DMS 273 (cell line): ENCODE results near the gene TGM4.
"Not testable (repeated sequence)": the region's sequence is repeated elsewhere in the genome, so short reads cannot be mapped to it uniquely, and the experiment has no call there.

Source experiments
- DNase-seq: peaks from one replicate; lab custom pipeline; 2025; ENCODE audit not compliant: unreplicated experiment; lab: John Stamatoyannopoulos, UW

TGM4 gene

DNA sequence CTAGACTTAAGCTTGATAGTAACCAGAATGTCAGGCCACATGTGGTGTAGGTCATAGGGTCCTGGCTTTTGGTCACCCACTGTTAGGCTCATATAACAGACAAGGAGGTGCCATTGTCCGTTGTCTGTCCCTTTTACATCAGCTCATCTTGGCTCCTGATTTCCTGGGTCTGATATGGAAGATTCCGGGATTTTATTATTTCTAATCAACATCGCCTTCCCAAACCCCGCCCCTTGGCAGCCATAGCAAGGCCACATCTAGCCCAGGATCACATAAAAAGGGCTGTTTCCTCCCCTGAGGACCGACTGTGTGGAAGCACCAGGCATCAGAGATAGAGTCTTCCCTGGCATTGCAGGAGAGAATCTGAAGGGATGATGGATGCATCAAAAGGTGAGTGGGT, at the start of gene TGM4:
Gene TGM4 (plus strand): TSS at position 301 of the 400 bp plus-strand sequence. CDS start 71 bp downstream, at position 372.
- DNase-seq = no peak

GRCh38 chr3:44825264-44825925, 49.0 kb upstream of the TGM4 start:
- no peak for DNase-seq

DNA sequence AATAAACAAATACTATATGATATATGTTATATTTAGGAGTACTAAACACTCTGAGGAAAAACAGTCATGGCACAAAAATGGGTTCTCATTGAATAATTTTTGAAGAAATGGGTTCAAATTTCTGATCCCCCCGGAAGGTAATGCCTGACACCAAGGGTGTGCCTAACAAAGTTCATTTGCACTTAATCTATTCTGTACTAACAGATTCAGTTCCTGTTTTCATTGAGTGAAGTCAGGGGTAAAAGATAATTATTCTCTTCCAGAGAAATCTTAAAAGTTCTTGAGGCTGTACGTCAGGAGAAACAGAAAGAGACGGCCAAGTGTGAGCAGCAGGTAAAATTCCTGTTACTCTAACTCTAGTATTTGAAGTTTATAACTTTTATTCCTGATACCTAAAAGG, 47.2 kb upstream of the TGM4 start:
- no peak for DNase-seq

DNA sequence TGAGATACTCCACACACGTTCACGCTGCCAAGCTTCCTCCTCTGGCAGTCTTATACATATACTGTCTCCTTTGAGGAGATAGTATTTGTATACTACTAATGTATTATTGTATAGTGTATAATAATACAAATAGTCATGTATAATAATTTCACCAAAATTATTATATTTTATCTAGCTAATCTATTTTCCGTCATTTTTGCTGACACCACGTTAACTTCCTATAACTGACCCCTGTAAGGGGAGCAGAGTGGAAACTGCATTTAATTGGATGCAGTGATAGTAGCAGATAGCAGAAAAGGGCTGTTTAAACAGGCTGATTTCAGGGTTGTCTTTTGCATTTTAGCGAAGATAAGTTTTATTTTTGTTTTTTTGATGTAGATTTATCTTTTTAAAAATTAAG, 43.2 kb upstream of the TGM4 start:
- no peak for DNase-seq

DNA sequence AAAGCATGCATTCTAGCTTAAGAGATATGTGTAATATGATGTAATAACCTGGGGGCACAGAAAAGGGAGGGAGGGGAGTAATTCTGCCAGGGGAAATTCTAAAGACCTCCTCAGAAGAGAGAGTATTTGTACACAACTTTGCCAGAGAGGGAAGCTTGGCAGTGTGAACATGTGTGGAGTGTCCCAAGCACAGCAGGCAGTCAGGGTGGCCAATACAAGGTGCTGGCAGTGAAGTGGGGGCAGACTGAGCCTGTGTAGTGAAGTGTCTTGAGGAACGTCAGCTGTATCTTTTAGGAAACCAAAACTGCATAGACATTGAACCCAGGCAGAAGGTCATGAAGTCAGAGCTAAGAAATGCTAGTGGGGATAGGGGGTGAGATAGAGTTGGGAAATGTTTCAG, 42.4 kb upstream of the TGM4 start:
- no peak for DNase-seq

GRCh38 chr3:44832965-44833364, 41.4 kb upstream of the TGM4 start:
- DNase-seq = no peak

- DNase-seq = no peak
These were observed 41.0 kb upstream of the TGM4 start for GRCh38 chr3:44833394-44833793.

GRCh38 chr3:44835684-44836083, 38.7 kb upstream of the TGM4 start:
- DNase-seq = no peak

- no peak for DNase-seq
These were observed 32.0 kb upstream of the TGM4 start for GRCh38 chr3:44842376-44842775.

DNA sequence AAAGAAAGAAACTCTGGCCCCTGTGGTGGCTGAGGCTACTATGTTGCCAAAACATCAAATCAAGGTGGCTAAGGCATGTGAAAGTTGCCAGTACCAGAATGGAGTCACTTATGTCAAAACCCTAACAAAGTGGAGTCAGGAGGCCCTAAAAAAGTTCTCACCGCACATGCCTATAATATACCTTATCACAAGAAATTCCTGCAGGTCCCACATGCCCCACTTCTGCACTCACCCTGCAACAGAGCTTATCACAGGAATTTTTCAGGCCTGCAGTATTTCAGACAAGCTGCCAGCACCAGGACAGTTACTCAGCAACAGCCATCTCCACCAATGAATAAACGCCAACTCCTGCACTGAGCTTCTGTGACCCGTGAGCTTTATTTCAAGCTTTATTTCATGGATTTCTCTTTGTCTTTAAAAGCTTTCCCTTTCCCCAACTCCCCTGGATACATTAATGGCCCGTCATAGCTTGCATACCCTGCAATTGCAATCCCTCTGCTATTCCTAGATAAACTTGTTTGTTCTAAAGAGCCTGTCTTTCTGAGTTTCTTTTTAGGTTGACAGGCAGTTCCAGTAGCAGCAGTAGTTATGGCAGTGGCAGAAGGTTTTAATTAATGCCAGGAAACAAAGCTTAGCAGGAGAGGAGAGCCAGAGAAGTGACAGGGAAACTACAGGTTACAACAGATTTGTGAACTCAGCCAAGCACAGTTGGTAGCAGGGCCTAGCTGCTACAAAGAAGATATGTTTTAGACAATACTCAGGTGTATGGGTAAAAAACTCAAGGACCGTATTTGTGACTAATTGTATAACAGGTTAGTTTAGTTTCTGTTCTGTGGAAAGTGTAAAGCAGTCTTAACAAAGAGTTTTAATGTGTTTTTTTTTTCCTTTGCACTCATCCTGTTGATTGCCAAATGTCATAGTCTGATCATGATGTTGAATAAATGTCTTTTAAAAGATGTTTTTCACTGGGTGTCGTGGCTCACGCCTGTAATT, 28.6 kb upstream of the TGM4 start:
- no peak for DNase-seq

GRCh38 chr3:44848634-44849033, 25.8 kb upstream of the TGM4 start:
- DNase-seq = no peak

DNA sequence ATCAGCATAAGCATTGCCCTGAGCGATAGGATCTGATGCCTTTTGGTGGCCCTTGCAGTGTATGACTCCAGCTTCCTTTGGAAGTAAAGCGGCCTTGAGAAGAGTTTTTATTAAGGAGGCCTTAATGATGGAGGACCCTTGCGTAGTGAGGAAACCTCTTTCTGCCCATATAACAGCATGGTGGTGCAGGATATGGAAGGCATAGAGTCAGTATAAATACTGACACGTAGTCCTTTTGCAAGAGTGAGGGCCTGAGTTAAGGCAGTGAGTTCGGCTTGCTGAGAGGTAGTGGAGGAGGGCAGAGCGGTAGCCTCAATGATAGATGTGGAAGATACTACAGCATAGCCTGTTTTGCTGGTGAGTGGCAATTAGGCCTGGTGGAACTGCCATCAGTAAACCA, 17.7 kb upstream of the TGM4 start:
- not testable (repeated sequence) for DNase-seq

GRCh38 chr3:44860117-44860516, 14.3 kb upstream of the TGM4 start:
- no peak for DNase-seq

DNA sequence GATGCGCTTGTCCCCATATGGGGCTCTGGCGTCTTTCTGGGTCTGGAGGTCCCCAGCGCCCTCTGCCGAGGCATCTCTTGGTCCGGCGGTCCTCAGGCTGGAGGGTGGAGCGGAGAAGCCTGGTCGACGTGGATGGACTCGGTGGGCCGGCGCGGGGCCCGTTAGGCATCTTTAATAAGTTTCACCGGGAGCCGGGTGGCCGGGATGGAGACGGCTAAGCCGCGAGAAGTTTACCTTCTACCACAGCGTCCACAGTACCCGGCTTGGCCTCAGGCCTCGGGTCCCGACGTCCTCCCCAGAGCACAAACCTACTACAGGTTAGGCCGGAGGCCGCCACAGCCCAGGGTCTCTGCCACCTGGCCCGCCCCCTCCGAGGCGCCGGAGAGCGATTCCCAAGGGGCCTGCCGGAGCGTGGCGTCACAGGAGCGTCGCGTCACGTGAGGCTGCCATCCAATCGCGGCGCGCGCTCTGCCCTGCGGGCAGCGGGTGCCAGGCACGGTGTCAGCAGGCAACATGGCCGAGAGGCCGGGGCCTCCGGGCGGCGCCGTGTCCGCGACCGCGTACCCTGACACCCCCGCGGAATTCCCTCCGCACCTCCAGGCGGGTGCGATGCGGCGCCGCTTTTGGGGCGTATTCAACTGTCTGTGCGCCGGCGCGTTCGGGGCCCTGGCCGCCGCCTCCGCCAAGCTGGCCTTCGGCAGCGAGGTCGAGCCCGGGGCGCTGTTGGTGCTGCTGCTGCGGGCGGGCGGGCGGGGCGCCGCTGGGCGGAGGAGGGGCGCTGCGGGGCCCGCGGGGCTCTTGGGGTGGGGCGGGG, 12.8 kb upstream of the TGM4 start, which contains the start of gene TMEM42:
Gene TMEM42 (plus strand): TSS at position 501 of the 814 bp plus-strand sequence. CDS start 13 bp downstream, at position 514.
- peak; percentile 92 for DNase-seq

- DNase-seq = peak; percentile 61
These were observed 12.2 kb upstream of the TGM4 start for GRCh38 chr3:44862226-44862637.

DNA sequence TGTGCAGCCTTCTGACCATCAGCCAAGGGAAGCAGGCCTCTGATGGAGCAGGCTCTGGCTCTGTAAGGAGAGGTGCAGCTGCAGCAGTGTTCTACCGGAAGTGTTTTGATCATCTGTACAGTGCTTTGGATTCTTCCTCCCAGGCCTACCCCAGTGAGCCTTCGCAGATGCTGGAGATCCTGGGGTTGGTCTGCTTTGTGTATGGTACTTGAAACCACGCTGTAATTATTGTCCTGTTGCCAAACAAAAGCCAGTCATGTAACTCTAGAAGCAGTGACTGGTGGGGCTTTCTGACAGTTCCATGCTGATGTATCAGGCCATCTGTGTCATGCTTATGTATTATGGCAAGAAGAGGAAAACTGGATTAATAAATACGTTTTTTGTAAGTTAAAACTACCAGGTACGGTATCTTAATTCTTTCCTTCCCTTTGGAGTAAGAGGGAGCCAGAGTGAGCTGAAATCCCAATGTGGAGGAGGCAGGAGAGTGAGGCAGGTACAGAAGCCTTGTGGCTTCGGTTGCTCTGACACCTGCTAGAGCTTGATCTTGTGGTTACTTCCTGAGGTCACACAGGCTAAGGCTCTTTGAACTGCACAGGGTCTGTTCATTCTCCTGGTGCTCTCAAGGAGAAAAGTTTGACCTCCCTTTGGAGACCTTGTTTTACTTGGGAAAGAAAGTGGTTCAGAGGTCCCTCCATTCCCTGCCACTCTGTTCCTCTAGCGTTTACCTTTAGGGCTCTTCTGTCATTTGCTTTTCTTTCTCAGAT, 9.0 kb upstream of the TGM4 start:
- peak; percentile 5 for DNase-seq

GRCh38 chr3:44867421-44868111, 6.8 kb upstream of the TGM4 start:
- DNase-seq = no peak

DNA sequence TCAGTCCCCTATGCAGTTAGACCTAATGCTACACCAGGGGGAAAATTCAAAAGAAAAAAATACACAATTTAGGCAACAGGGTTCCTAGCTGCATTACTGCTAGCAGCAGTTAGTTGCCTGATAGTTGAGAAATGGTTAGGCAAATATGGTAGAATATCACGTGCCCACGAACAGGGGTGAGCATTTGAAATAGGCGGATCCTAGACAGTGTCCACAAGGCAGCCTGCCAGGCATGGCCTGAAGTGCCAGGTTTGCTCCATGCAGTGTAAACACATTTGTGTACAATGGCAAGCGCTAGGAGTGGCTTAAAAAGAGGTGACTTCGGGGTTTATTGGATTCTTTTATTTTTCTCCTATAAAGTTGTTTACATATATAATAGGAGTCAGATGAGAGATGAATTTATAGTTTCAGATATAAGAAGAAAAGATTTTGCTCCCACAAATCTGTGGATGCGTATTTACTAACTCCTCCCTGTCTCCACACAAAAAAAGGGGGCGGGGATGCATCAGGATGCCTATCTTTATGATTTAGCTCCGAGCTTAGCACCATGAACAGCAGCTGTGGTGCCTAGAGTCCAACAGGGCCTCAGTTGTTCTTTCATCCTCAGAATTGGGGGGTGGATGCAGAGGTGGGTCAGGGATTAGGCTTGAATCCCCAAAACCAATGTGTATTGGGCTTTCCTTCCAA, 3.9 kb upstream of the TGM4 start:
- DNase-seq = no peak

DNA sequence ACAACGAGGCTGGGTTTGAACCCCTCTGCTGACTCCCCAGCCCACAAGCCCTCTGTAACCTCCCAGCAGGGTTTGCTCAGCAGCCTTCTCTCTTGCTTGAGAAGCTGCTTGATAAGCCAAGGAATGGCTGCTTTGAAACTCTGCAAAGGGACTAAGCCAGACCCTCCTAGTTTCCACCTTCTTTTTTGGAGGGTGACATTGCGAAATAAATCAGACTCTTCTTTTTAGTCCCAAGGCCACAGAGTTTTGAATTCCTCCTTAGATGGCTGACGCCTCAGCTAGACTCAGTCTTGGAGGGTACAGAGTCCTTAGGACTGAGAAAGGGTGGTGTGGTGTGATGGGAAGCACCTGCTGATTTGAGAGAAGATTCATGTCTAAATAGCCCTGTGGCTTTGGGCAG, 1.2 kb downstream of the TGM4 start:
- DNase-seq = no peak
